HG03342 (cell line): ENCODE results near the gene LRIG1.
A peak's percentile ranks its signal among the peaks of the same experiment; 100 is the strongest.

Source experiments
- ATAC-seq: cut with Tn5 transposase; IDR thresholded peaks from one replicate; pipeline ENCODE4 v1.9.1; 2021; ENCODE audit warnings: mild to moderate bottlenecking, moderate library complexity; ENCODE audit not compliant: unreplicated experiment

The LRIG1 gene

DNA sequence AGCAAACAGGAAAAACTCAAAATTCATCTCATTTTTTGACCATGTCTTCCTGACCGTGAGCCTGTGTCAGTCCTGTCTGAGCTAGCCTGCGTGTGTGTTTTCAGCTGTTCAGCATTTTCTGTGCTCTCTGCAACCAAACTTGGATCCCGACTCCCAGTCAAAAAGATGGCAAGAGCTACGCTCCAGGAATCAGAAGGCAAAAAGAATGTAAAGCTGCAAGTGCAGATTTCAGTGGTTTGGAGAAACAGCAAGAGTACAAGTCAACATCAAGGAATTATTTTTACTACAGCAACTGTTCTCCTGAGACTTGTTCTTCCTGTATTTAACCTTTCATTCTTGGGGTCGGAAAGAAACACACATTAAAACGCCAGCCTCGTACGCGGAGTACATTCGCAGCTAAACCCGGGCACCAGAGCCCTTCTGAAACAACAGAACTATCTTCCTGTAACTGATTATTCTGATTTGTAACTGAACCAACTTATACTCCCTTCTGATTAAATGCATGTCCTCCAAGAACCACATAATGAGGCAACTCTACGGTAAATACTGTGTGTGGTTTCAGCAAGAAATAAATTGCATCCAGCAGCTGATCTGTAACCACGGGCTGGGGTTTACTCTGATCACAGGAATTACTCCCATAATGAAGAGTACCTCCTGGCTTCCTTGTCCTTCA, 107.4 kb downstream of the LRIG1 start:
- peak; percentile 6 for ATAC-seq

DNA sequence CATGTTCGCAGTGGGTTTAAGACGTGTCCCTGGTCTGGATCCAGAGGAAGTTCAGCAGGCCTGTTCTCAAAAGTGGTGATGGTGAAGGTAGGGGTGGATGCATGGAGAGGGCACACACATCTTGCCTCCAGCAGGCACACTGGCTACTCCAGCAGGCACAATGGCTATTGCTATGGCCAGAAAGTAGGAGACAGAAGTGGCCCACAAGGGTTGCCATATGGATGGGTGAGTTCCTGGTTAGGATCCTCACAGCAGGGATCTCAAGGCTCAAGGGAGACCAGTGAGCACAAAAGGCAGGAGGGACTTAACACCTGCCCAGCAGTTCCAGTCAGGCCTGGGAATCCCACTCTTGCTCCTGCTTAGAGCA, 107.9 kb downstream of the LRIG1 start:
- no peak for ATAC-seq

DNA sequence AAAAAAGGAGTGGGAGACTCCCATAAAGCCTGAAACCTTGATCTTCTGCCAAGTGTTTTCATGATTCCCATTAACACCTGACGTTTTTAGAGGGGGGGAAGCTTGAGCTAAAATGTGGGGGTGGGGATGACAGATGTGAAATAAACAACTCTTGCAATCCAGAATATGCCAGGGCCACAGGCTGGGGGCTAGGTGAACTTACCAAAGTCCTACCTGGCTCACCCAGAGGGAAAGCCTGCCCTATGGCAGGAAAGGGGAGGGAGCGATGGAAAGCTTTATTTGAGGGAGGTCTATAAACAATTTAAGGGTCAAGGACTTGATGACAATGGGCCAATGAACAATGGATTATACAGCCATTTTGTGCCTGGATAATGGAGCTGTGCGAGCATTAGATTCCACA, 108.3 kb downstream of the LRIG1 start:
- no peak for ATAC-seq

DNA sequence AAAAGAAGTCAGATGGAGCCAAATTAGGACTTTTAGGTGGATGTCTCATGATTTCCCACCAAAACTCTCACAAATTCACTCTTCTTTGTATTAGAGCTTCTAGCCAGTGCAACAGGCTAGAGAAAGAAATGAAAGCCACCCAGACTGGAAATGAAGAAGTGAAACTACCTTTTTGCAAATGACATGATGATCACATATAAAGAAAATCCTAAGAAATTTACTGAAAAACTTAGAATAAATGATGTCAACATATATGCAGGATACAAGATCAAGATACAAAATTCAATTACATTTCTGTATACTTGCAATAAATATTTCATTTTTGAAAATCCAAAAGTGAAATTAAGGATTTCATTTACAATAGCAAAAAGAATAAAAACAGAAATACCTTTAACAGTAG, 110.8 kb downstream of the LRIG1 start:
- peak; percentile 26 for ATAC-seq

DNA sequence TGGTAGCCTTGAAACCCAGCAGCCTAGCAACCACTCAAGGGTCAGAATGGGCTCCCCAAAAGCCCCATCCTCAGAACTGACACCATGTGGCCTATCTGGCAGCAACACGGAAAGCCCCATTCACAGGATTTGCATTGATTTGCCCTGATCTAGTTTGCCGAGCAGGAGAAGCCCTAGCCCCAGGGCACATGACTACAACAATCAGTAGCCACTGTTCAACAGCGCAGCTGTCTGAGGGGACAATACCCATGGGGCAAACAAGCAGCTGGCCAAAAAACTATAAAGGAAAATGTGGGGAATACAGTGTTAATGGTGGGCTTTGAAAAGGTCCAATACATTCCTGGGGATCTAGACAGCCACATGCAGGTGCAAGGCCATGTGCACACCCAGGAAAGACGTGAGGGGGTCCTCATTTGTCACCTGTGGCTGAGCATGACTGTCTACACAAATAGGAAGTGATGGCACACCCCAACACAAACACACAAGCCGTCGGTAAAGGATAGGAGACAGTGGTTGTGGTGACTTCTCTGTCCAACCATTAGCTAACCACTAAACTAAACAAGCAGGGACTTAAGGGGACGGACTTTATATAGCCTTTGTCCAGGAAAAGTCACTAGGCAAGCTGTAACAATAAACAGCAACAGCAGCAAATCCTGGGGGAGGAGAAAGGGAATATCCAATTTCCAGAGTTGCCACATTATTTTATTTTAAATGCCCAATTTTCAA, 113.7 kb downstream of the LRIG1 start:
- ATAC-seq = peak; percentile 60

DNA sequence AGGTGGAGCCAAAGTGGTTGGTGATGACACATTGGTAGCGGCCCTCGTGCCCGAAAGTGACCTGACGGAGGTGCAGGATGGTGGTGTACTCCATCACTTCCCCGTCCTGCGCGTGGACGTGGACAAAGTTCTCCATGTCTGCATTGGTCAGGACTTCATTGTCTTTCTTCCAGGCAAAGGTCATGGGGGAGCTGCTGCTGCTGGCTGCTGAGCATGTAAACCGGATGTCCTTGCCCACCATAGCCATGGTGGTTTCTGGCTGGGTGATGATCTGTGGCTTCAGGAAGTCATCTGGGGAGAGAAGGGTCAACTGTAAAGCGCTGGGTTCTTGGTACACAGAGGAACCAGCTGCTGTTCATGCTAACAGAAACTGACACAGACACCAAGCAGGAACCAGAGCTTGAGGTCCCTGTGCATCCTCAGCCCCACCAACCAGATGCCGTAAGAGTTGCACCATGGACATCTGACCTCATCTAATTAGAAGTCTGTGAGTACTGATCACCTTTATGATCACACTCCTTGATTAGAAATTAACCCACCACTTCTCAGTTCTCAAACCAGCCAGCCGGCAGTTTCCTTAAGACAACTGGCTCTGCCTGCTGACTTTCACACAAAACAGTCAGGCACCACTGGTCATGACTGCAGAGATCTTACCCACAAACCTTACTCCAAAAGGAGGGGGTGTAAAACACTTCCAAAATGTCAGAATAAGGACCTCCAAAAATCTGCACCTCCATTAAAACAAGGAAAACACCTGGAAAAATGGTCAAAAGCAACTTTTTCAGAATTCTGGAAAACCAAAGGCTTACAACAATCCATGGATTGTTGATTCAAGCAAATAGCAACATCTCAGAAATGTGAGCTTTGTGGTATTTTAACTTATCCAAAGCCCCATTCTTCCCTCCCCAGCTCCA, 114.6 kb downstream of the LRIG1 start:
- ATAC-seq = peak; percentile 83

DNA sequence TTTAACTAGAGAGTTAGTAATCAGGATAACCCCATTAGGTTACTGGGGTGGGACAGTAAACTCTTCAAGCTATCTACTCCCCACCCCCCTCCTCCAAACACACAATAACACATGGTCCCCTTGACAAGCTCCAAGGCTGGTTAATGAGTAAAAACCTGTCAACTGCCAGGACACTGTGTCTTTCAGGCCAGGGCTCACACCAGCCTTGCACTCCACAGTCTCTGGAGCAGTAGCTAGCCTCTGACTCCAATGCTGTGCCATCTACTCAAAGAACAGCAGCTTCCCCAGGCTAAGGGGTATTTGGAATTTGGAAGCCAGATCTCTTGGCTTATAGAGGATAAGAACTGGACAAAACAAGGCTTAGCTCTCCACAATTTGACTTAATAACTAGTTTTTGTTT, 115.8 kb downstream of the LRIG1 start:
- ATAC-seq = no peak

DNA sequence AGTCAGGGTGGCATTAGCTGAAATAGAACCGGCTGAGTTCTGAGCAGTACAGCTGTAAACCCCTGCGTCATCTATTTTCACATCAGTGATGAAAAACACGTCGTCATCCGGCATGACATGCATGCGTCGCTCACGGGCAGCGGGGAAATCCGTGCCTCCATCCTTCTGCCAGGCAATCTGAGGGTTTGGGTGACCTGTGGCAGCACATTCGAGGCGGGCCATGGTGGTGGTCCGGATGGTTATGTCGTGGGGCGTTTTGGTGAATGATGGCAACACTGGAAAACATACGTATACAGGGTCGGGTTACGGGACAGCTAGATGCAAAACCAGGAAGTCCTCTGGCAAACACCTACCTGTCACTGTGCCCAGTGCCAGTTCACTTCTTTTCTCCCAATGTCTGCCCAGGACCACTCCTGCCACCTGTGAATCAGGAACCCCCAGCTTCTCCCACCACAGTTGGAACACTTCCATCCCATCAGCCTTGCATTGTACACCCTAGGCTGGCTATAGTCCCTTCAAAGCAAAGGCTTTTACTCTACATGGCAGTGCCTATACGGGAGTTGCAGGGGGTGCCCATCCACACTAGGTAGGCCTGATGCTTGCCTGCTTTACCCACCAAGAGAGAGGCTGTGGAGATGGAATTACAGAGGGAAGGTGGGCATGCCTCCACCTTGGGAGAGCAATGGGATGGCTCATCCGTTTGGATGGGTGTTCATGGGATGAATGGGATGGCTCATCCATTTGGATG, 116.7 kb downstream of the LRIG1 start:
- no peak for ATAC-seq

DNA sequence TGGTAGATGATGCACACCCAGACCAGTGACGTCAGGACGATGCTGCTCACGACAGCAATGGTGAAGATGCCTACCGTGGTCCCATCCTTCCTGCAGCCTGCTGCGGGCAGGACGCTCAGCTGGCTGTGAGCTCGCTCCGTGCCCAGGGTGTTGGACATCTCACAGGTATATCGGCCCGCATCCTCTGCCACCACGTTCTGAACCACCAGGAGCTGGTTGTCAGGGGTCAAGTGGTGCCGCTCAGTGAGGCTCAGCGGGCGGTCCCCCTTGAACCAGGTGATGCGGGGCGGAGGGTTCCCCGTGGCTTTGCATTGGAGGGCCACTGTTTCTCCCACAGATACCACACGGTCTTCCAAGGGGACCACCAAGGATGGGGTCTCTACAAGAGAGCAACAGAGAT, 117.8 kb downstream of the LRIG1 start:
- no peak for ATAC-seq

DNA sequence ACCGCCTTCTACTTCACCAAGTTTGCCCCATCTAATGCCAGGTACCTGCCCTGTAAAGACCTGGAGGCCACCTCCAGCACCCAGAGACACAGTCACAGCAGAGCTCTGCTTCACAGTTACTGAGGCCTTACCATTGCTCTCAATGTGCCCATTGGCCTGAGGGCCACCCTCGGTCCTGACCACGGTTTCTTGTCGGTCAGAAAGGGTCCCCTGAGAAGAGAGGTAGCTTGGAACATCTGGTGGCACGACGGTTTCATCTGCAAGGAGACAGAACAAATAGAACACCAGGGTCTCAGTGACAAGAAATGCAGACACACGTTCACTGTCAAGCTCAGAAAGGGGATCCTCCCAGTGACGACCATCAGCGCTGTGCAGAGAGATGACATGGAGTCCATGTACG, 118.7 kb downstream of the LRIG1 start:
- ATAC-seq = no peak

DNA sequence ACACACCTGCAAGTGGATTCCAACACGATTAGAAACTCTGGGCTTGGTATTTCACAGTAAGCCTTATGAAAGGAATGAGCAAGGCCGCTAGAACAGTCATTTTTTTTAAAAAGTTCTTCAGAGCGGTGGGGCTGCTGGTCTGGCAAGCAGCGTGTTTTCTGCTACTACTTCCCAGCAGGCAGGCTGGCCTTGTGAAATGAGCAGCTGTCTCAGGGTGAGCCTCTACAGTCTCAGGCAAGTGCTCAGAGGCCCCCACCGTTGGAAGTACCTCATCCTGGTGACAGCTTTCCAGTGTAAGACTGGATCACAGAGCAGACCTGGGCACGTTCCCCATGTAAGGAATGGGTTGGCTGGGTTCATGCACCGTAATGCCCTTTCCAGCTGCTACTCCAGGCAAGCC, 119.2 kb downstream of the LRIG1 start:
- no peak for ATAC-seq

DNA sequence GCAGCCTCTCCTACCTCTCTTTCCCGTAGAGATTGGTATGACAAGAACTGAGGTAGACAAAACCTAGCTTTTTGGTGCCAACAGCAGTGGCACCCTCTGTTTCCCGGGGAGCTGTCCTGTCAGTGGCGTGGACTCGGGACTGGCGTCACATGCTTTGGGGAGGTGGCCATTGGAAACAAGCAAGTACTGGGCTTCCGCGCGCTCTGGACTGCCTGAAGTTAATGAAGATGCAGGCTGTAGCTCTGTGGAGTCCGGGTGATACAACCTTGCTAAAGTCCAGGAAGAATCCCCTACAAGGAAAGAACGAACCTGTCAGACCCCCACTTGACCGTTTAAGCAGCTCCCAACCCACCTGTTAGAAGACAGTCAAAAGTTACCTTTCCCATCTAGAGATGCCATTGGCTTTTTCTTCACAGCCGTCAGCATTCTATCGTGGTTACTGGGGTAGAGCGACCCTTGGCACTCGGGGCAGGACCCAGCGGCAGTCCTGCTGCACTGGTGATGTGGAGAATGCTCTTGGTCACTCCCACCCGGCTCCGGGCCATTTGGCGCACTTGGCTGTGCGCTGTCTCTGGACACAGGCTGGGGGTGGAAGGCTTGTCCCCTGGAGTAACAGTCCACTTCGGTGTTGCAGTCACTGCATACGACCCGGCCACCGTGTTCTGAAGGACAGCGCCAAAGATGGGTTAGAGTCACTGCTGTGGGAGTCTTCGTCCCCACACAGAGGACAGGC, 120.5 kb downstream of the LRIG1 start:
- no peak for ATAC-seq

DNA sequence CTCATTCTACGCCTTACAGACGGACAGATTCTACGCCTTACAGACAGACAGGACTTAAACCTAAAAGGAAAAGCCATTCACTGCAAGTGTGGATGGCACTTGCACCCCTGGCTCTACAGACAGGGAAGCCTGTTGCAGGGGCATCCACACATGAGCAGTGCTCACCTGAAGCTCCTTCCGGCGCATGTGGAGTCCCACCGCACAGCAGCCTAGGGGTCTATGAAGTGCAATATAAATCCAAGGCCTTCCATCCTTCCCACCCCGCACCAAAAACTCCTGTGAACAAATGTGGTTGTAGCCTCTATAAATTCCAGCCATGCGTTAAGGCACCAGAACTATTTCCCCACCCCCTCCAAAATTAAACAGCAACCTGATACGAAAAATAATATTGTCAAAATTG, 121.3 kb downstream of the LRIG1 start:
- ATAC-seq = no peak

DNA sequence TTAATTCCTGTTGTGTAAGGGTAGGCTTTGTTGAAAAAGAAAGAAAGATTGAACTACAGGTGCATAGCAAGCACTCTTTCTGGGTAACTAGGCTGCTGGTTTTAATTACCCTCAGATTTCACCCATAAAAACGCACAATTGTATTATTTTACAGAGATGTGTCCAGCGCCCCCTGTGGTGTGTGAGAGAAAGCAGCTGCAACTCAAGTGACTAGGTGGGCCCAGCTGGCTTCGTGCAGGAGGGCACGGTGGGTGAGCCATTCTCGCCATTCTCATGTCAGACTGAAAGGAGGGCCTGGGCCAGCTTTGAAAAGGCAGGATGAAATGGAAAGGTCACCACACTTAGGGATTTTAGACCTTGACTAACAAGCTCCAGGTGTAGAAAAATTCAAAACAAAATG, 122.6 kb downstream of the LRIG1 start:
- ATAC-seq = no peak

DNA sequence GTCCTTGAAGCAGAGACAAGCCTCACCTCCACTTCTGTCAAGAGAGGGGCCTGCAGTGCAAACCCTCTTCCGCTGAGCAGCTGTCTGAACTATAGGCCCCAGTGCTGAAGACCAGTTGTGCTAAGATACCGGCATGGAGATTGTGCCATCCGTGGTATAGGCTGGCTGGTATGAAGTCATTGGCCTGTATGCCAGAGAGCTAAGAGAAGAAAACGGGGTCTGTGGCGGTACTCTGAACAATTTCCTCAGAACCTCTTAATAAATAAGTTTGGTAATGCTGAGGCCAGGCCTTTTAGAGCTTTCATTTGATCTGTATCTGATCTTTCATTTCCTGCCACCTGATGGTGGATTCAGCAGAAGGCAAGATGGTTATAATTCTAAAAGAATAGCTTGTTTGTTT, 123.0 kb downstream of the LRIG1 start:
- ATAC-seq = no peak

DNA sequence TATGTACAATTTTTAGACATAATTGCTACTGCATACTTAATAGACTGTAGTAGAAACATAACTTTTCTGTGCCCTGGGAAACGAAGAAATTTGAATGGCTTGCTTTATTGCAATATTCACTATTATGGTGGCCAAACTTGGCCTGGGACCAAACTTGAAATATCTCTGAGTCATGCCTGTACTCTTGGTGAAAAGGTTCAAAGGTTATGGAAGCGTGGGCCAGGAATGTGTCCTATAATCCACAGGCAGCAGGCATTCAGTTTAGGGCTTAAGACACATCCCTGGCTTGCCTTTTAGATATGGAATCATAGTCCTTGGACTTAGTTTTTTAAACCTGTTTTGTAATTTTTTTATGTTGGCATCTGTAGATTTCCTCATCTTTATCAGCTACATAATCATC, 124.3 kb downstream of the LRIG1 start:
- no peak for ATAC-seq

DNA sequence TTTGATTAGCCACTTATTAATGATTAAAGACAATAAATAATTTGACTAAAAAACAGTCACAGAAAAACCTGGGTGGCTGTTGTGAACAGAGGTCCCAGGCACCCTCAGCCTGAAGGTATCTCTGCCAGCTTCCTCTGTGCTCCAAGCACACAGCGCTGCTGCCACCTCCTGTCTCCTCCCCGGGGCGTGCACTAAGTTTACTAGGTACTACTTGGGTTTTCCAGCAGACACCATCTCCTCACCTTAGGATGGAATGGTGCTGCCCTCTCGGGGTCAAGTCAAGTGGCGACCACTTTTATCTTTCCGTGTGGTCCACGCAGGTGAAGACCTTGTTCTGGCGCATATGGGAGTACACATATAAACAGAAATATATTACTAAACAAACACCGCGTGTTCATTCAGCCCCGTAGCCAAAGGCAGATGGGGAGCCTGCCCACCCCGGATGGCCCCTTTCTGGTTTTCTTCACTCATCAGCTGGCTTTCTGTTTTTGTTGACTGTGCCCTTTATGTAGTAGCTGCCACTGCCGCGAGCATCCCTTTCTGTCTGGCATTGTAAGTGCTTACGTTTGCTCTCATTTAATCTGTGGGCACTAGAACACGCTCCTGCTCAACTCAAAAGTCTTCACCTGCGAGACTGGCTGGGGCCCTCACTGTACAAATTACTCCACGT, 128.0 kb downstream of the LRIG1 start:
- no peak for ATAC-seq

DNA sequence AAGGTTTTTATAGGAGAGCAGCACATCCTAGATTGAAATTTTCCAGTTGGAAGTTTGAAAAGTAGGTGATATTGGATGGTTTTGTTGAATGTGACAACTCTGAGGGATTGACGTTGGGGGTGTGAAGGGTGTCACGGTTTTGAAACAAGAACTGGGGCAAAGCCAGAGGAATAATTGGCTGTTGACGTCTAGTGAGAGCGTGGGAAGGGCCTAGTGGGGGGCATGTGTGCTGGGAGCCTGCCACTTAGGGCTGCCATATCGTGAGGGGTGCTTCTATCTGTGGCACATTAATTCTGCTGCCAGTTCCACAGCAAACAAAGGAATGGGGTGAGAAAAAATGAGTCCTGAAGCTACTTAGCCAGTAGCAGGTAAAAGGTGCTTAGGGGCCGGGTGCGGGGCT, 129.4 kb downstream of the LRIG1 start:
- ATAC-seq = no peak

DNA sequence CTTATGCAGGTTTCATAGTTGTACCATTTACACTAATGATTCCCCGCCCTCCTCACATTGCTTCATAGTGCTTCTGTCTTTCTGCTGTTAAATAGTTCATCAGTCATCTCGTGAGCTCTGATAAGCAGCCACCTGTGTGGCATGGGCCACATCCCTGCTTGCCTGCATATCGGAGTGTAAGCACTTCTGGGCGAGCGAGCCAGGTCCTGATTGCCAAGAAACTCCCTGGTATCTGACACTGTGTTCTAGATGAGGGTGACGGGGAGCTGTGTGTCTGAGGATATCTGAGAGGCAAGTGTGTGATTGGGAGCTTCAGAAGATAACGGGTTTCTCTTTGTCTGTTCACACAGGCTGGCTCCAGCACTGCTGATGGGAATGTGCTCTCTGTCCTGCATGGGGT, 130.6 kb downstream of the LRIG1 start:
- no peak for ATAC-seq

DNA sequence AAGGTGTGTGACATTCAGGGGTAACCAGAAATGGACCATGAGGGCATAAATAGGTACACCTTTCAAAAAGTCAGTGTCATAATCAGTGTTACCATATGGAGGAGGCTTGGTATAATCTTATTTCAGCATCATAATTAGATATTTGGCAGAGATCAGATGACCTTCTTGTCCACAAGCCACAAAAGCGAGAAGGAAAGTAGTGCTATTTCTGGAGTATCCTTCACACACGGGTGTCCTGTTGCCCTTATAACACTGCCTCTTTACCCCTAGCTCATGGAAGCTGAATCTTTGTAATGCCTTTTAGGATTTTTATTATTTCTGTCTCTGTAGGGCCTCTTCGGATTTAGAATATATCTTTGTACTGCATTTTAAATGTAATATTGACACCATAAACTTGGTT, 132.8 kb downstream of the LRIG1 start:
- no peak for ATAC-seq
